ENCODE measurements around the gene TNK1.

The TNK1 gene

GRCh38 chr17:7392696-7393612 is 12.1 kb downstream of the TNK1 start:
- no peak for DNase-seq

- no peak for DNase-seq
These were observed 12.9 kb downstream of the TNK1 start for GRCh38 chr17:7393613-7394451.

GRCh38 chr17:7394452-7395191 is 13.7 kb downstream of the TNK1 start, which contains the start of gene PLSCR3:
Gene PLSCR3 (minus strand): TSS chr17:7394525. CDS start chr17:7394110, 415 bp downstream.
- DNase-seq = no peak

GRCh38 chr17:7396147-7396546 is 15.3 kb downstream of the TNK1 start:
- DNase-seq = no peak

- no peak for DNase-seq
These were observed 17.7 kb downstream of the TNK1 start for GRCh38 chr17:7398612-7399011.

- no peak for DNase-seq
These were observed 22.3 kb downstream of the TNK1 start for GRCh38 chr17:7403043-7403726.

GRCh38 chr17:7403727-7403976 is 22.8 kb downstream of the TNK1 start:
- DNase-seq = no peak

GRCh38 chr17:7403977-7404736 is 23.3 kb downstream of the TNK1 start, which contains the start of gene TMEM256:
Gene TMEM256 (minus strand): TSS chr17:7404097. CDS start chr17:7404084, 13 bp downstream.
- peak; percentile 83 for DNase-seq

GRCh38 chr17:7404737-7405349 is 24.0 kb downstream of the TNK1 start:
- no peak for DNase-seq

- DNase-seq = no peak
These were observed 24.7 kb downstream of the TNK1 start for GRCh38 chr17:7405350-7406234.

- DNase-seq = no peak
These were observed 25.4 kb downstream of the TNK1 start for GRCh38 chr17:7406235-7406825.

GRCh38 chr17:7407082-7407481 is 26.2 kb downstream of the TNK1 start:
- no peak for DNase-seq

GRCh38 chr17:7407485-7408251 is 26.8 kb downstream of the TNK1 start, which contains the start of gene NLGN2:
Gene NLGN2 (plus strand): TSS chr17:7407845. CDS start chr17:7408256, 411 bp downstream.
- no peak for DNase-seq

- no peak for DNase-seq
These were observed 27.4 kb downstream of the TNK1 start for GRCh38 chr17:7408252-7408727.

GRCh38 chr17:7408863-7409262 is 28.0 kb downstream of the TNK1 start:
- no peak for DNase-seq

- no peak for DNase-seq
These were observed 28.8 kb downstream of the TNK1 start for GRCh38 chr17:7409716-7410115.

- DNase-seq = no peak
These were observed 29.9 kb downstream of the TNK1 start for GRCh38 chr17:7410634-7411426.

- DNase-seq = no peak
These were observed 30.5 kb downstream of the TNK1 start for GRCh38 chr17:7411427-7411750.

Measured in NCI-H1417 treated with DMSO at 0.1 percent for 48 hours (cell line).